OCI-LY7 (cell line): ENCODE measurements around the gene SLMAP. TPM values are rescaled to one million over a fixed set of nuclear protein-coding genes. Genes with fewer than 3 reads are reported as not detected.

ENCODE experiments used
- BruUV-seq: library from RNA; stranded (reverse); fragments of 400-500 nt; replicated peaks from 2 replicates; lab custom pipeline; 2021; lab: Mats Ljungman, UMichigan
- CTCF ChIA-PET: fragments of 300-600 bp; sonication (Branson Sonifier 250); formaldehyde crosslinking; loops from one replicate; lab custom pipeline; 2022; ENCODE audit warnings: antibody characterized with exemption; ENCODE audit not compliant: unreplicated experiment; lab: Charles Lee
- POLR2A ChIA-PET: fragments of 300-600 bp; sonication (Branson Sonifier 250); formaldehyde crosslinking; loops from one replicate; lab custom pipeline; 2022; ENCODE audit warnings: antibody characterized with exemption; lab: Charles Lee
- DNase-seq: peaks from one replicate; pipeline ENCODE4 v3.0.0-alpha.2; 2015; ENCODE audit warnings: low spot score
- H2AFZ ChIP-seq: fragments of 200-600 bp; sonication (generic), shearing (Covaris generic); 2 replicates; pipeline ENCODE4 v1.6.1; 2014; ENCODE audit warnings: mild to moderate bottlenecking, antibody characterized with exemption, low read length, moderate library complexity
- H3K27ac ChIP-seq: fragments of 200-600 bp; sonication (generic); 2 replicates; pipeline ENCODE4 v1.5.1; 2014; ENCODE audit warnings: mixed run types, low read depth, mild to moderate bottlenecking, moderate library complexity, low read length, inconsistent platforms; ENCODE audit not compliant: poor library complexity, severe bottlenecking
- H3K36me3 ChIP-seq: fragments of 200-600 bp; sonication (generic); 2 replicates; pipeline ENCODE4 v1.6.1; 2014; ENCODE audit warnings: mild to moderate bottlenecking, antibody characterized with exemption, low read length, moderate library complexity, mixed read lengths; ENCODE audit not compliant: insufficient read depth
- H3K4me1 ChIP-seq: fragments of 200-600 bp; sonication (generic); 2 replicates; pipeline ENCODE4 v1.5.1; 2014; ENCODE audit warnings: mild to moderate bottlenecking, low read length; ENCODE audit not compliant: insufficient read depth, poor library complexity, severe bottlenecking
- H3K4me2 ChIP-seq: fragments of 200-600 bp; sonication (generic); 2 replicates; pipeline ENCODE4 v1.6.1; 2014; ENCODE audit warnings: mild to moderate bottlenecking, low read length
- H3K4me3 ChIP-seq: fragments of 200-600 bp; sonication (generic); 2 replicates; pipeline ENCODE4 v1.5.1; 2014; ENCODE audit warnings: mild to moderate bottlenecking, low read depth, low read length; ENCODE audit not compliant: poor library complexity, severe bottlenecking
- H3K79me2 ChIP-seq: fragments of 200-600 bp; sonication (generic); 2 replicates; pipeline ENCODE4 v1.6.1; 2016; ENCODE audit warnings: low read depth, mild to moderate bottlenecking, low read length, moderate library complexity, mixed read lengths; ENCODE audit not compliant: insufficient read depth
- H3K9me2 ChIP-seq: fragments of 200-600 bp; sonication (generic); 2 replicates; pipeline ENCODE4 v1.6.1; 2016; ENCODE audit warnings: mild to moderate bottlenecking, low read length, mixed read lengths; ENCODE audit not compliant: insufficient read depth
- H3K9me3 ChIP-seq: fragments of 200-600 bp; sonication (generic); 2 replicates; pipeline ENCODE4 v1.6.1; 2014; ENCODE audit warnings: mild to moderate bottlenecking, mixed run types, low read length, mixed read lengths
- H4K20me1 ChIP-seq: fragments of 200-600 bp; sonication (generic); 2 replicates; pipeline ENCODE4 v1.6.1; 2014; ENCODE audit warnings: mild to moderate bottlenecking, antibody characterized with exemption, low read length, moderate library complexity, mixed read lengths; ENCODE audit not compliant: insufficient read depth
- EZH2phosphoT487 ChIP-seq: fragments of 200-600 bp; sonication (generic); IDR thresholded peaks from 2 replicates; pipeline ENCODE4 v1.6.1; 2018; ENCODE audit warnings: low read depth, borderline replicate concordance, mild to moderate bottlenecking, mixed run types, antibody characterized with exemption, low read length, moderate library complexity, mixed read lengths
- intact Hi-C: fragments of 100-400 bp; cut with micrococcal nuclease; formaldehyde crosslinking; loops from one replicate; pipeline ENCODE4 v1.10.0; 2022; ENCODE audit not compliant: unreplicated experiment
- total RNA-seq, 2 experiments: library from RNA; depleted of rRNA in 1 of 2; stranded (reverse); fragments of >200 nt in 1 of 2; shearing (Covaris generic) in 1 of 2; gene quantifications; 2 replicates each; pipeline ENCODE4 v1.2.3, GENCODE V29; 2014 to 2022
- TF ChIP-seq, protein P1 (sequence below): fragments of 200-600 bp; sonication (generic); conservative IDR thresholded peaks from 2 replicates; pipeline ENCODE4 v1.5.1; 2014; ENCODE audit warnings: mild to moderate bottlenecking, antibody characterized with exemption, low read length, moderate library complexity, mixed read lengths

SLMAP gene
- total RNA-seq, 2 experiments from 2014 or later, result 41.6 to 68.4 TPM

DNA sequence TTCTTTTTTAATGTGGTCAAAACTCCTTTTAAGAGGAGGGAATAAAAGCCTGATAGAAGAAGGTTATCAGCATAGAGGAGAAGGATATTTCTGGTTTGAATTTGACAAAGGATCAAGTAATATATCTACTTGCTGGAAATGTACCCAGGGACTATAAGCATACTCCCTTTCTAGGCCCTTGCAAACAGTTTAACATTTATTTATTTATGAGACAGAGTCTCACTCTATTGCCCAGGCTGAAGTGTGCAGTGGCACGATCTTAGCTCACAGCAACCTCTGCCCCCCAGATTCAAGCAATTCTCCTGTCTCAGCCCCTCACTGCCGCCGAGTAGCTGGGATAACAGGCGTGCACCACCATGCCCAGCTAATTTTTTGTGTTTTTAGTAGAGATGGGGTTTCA is 71.6 kb downstream of the SLMAP start:
- H3K4me3 ChIP-seq, result no peak overlapping the region
- no peak overlapping the region for H3K4me2 ChIP-seq
- CTCF ChIA-PET, result no interaction called here
- TF ChIP-seq, protein P1, sequence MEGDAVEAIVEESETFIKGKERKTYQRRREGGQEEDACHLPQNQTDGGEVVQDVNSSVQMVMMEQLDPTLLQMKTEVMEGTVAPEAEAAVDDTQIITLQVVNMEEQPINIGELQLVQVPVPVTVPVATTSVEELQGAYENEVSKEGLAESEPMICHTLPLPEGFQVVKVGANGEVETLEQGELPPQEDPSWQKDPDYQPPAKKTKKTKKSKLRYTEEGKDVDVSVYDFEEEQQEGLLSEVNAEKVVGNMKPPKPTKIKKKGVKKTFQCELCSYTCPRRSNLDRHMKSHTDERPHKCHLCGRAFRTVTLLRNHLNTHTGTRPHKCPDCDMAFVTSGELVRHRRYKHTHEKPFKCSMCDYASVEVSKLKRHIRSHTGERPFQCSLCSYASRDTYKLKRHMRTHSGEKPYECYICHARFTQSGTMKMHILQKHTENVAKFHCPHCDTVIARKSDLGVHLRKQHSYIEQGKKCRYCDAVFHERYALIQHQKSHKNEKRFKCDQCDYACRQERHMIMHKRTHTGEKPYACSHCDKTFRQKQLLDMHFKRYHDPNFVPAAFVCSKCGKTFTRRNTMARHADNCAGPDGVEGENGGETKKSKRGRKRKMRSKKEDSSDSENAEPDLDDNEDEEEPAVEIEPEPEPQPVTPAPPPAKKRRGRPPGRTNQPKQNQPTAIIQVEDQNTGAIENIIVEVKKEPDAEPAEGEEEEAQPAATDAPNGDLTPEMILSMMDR, result no peak
- no peak for TF ChIP-seq EZH2phosphoT487
- BruUV-seq, result no TSS peak
- H3K79me2 ChIP-seq, result peaks cover 19% of the 10 kb centered on the region; the same call in 1 of the 2 replicates
- H3K27ac ChIP-seq, result no peak overlapping the region
- no peaks in the 10 kb centered on the region for H3K9me2 ChIP-seq
- H3K4me1 ChIP-seq, result peaks cover 15% of the 10 kb centered on the region
- intact Hi-C loops, result loop anchor here (5.0 kb wide), 2 partner anchors 180 to 430 kb away; no protein-coding TSS in a partner anchor
- DNase-seq, result no peak
- no peaks in the 10 kb centered on the region for H3K9me3 ChIP-seq
- POLR2A ChIA-PET, result interaction anchor here (1.3 kb wide), 1 partner anchor 10 kb away, joined by 3 read pairs; no protein-coding TSS in a partner anchor
- H2AFZ ChIP-seq, result no peak overlapping the region
- peaks cover 14% of the 10 kb centered on the region for H3K36me3 ChIP-seq
- H4K20me1 ChIP-seq, result 0 out of 2 replicates have a peak, but pooled peaks cover 10% of the 10 kb centered on the region

DNA sequence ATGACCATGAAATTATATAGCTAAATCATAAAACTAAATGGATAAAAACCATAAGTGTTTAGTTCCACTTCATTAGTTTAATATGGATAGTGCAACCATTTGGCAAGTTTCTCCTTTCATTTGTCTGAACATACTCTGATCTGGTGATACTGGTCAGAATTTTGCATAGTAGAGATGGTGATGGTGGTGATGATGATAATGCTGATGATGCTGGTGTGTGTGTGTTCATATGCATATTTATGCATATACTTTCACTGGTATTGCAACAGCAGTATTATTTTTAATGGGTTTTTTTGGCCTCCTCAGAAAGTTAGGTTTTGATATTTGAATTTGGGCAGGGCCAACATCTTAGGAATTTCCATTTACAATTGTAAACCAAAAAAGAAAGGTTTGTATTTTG is 76.4 kb downstream of the SLMAP start:
- H3K36me3 ChIP-seq, result peaks cover 22% of the 10 kb centered on the region
- CTCF ChIA-PET, result no interaction called here
- H3K4me2 ChIP-seq, result no peak overlapping the region
- H3K4me3 ChIP-seq, result no peak overlapping the region
- peaks cover 1% of the 10 kb centered on the region for H3K4me1 ChIP-seq
- DNase-seq, result no peak
- no peak for TF ChIP-seq EZH2phosphoT487
- TF ChIP-seq, protein P1, result no peak
- H3K9me2 ChIP-seq, result no peaks in the 10 kb centered on the region
- no peaks in the 10 kb centered on the region; the same call in 1 of the 2 replicates for H3K79me2 ChIP-seq
- no peak overlapping the region for H3K27ac ChIP-seq
- no peak overlapping the region for H2AFZ ChIP-seq
- no TSS peak for BruUV-seq
- no peaks in the 10 kb centered on the region for H3K9me3 ChIP-seq
- intact Hi-C loops, result no loop called here
- no peaks in the 10 kb centered on the region for H4K20me1 ChIP-seq
- POLR2A ChIA-PET, result interaction anchor here (0.6 to 1.1 kb wide), 3 partner anchors 32 to 83 kb away, joined by 3 read pairs; no protein-coding TSS in a partner anchor

DNA sequence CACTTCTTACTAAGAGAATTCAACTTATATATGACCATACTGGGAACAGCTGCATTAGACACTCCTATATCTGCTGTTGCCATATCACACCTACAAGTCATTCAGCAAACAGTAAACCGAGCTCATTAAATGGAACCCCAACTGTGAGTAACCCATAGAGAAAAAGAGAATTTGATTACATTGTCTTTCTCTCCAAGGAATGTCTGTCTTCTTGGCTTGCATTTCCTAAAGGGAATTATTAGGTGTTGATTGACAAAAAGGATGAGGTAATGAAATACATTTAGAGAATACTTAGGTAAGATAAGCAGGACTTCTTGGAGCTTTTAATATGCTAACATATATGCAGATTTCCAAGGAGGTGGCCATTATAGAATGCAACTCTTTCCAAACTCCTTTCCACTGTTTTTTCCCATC is 76.8 kb downstream of the SLMAP start:
- Histone ChIP-seq H4K20me1 (no peaks in the 10 kb centered on the region), H3K9me2 (no peaks in the 10 kb centered on the region), H3K36me3 (peaks cover 22% of the 10 kb centered on the region), H2AFZ (no peak overlapping the region), H3K9me3 (no peaks in the 10 kb centered on the region), H3K79me2 (no peaks in the 10 kb centered on the region; the same call in 1 of the 2 replicates), H3K27ac (no peak overlapping the region), H3K4me3 (no peak overlapping the region), H3K4me1 (no peaks in the 10 kb centered on the region), H3K4me2 (no peak overlapping the region)
- intact Hi-C loops, result no loop called here
- ChIA-PET CTCF (no interaction called here), POLR2A (interaction anchor here (0.6 to 1.1 kb wide), 3 partner anchors 9 to 35 kb away, joined by 3 to 4 read pairs (median 3); no protein-coding TSS in a partner anchor)
- TF ChIP-seq EZH2phosphoT487, result no peak
- TF ChIP-seq, protein P1, result no peak
- no TSS peak for BruUV-seq
- no peak for DNase-seq
